D721Med (cell line): ENCODE data around the gene FAM53B.

Experiments
- DNase-seq: peaks from one replicate; pipeline ENCODE4 v3.0.0; 2011; ENCODE audit warnings: low spot score; ENCODE audit not compliant: insufficient read length
- FAIRE-seq: peaks from 2 replicates; lab custom pipeline; 2011; peaks lifted over from hg19 to GRCh38; lab: Jason Lieb, UNC
- CTCF ChIP-seq: IDR thresholded peaks from 2 replicates; pipeline ENCODE4 v1.5.1; 2012; ENCODE audit warnings: mild to moderate bottlenecking, control low read depth; ENCODE audit not compliant: insufficient read depth; ENCODE audit errors: missing control alignments

Gene FAM53B

DNA sequence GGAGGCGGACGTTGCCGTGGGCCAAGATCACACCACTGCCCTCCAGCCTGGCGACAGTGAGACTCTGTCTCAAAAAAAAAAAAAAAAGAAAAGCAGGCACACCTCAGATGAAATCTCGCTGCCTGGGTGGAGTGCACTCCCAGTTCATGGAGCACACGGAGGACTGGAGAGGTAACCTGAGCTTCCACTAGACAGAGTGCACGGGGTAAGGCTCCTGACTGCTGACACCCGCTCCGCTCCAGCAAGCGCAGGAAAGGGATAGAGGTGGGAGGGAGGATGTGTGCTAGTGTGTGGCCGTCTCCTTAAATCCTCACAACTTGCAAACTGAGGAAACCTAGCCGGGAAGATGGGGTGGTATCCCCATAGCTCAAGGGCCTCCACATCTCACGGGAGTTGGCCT lies 50.8 kb downstream of the FAM53B start:
- DNase-seq (no peak), FAIRE-seq (no peak)
- no peak for TF ChIP-seq CTCF

- no peak for TF ChIP-seq CTCF
- FAIRE-seq (no peak), DNase-seq (no peak)
These were observed 52.1 kb downstream of the FAM53B start for GRCh38 chr10:124692100-124692446.

DNA sequence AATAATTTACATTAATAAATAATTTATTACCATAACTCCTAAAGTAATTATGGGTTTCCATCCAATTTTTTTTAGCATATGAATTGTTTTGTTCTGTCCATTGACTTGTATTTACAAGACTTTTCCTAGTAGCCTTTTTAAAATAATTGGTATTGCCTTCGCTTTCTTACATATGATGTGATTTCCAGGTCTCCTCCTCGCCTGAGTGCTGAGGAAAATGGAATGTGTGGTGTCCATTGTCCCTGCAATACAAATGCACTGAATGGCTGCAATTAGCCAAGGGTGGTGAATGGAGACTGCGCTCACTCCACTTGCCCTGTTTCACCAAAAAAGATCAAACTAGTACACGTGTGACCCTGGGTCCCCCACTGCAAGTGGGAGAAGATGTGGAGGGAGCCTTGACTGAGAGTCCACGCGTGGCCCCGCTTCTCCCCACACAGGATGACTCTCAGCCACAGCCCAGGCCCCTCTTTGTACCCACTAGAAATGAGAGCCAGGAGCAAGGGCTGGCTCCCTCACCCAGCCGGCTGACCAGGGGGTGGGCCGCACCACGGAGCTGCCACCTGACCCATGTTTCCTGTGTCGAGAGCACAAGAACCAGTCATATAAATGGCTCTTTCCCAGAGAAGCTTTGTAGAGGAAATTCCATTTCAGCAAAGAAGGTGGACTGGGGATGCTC lies 52.6 kb downstream of the FAM53B start:
- TF ChIP-seq CTCF, result no peak
- FAIRE-seq, result no peak
- no peak for DNase-seq

GRCh38 chr10:124691002-124691401 lies 53.2 kb downstream of the FAM53B start:
- DNase-seq (no peak), FAIRE-seq (no peak)
- TF ChIP-seq CTCF, result no peak

- TF ChIP-seq CTCF, result no peak
- DNase-seq, result no peak
- no peak for FAIRE-seq
These were observed 54.2 kb downstream of the FAM53B start for GRCh38 chr10:124689911-124690498.

DNA sequence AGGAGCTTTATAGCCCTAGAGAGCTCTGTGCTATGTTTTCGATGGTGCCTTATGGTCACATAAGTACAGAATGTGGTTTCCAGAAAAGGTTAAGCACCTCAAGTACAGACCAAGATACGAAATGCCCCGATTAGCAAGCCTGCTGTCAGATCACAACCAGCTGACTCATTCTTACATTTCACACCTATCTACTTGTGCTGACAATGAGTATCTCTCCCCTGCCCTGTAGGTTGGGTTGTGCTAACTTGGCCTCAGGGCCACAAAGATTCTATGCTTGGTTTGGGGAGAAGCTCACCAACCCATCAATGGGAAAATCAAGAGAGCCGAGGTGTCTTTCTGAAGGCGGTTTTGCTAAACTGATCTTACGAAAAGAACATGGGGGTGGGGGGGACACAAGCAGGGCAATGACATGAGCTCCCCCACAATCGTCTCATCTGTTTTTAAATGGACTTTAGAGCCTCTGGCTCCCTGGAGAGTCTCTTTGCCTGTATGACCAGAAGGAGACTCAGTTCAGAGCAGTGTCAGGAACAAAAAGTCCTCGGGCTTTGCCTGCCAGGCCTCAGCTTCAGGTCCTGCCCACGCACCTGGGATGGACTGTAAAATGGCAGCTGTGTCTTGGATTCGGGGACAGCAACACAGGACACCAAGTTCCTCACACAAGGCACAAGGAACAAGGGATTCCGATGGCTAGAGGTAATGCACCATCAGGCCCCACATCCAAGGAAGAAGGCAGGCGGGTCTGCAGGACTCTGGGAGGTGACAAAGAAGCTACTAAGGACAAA lies 55.1 kb downstream of the FAM53B start:
- no peak for TF ChIP-seq CTCF
- no peak for FAIRE-seq

More for the DNA sequence above, 55.1 kb downstream of the FAM53B start:
- DNase-seq, result no peak
